Cardiac muscle cell (in vitro differentiated cells and primary cell): Measurements from ENCODE around the gene PAX2. TPM values are rescaled to one million over a fixed set of nuclear protein-coding genes. Genes with fewer than 3 reads are reported as not detected.

Experiments
- DNase-seq, 2 donors: peaks; one replicate each; pipeline versions ENCODE4 v3.0.0 to v3.0.0-alpha.2; 2010 to 2017; ENCODE audit warnings: low read depth in 1 of 2, low spot score in 1 of 2
- H3K27ac ChIP-seq: fragments of 200-600 bp; sonication (generic); 2 replicates; pipeline ENCODE4 v1.5.1; 2016
- H3K27me3 ChIP-seq: fragments of 200-600 bp; sonication (generic); 2 replicates; pipeline ENCODE4 v1.6.0; 2016; ENCODE audit warnings: control low read depth
- H3K36me3 ChIP-seq: fragments of 200-600 bp; sonication (generic); 2 replicates; pipeline ENCODE4 v1.5.1; 2016; ENCODE audit warnings: control low read depth
- H3K4me1 ChIP-seq: fragments of 200-600 bp; sonication (generic); 2 replicates; pipeline ENCODE4 v1.8.1; 2017; ENCODE audit warnings: low read depth, mild to moderate bottlenecking, mixed run types
- H3K4me3 ChIP-seq: fragments of 200-600 bp; sonication (generic); 2 replicates; pipeline ENCODE4 v1.5.1; 2016; ENCODE audit warnings: mild to moderate bottlenecking
- H3K9me3 ChIP-seq: fragments of 200-600 bp; sonication (generic); 2 replicates; pipeline ENCODE4 v1.5.1; 2017; ENCODE audit warnings: low read depth, mild to moderate bottlenecking, control low read depth
- CTCF ChIP-seq: IDR thresholded peaks from 2 replicates; pipeline ENCODE4 v1.5.1; 2012; ENCODE audit warnings: low read depth, mild to moderate bottlenecking, low read length
- polyA plus RNA-seq: library from polyadenylated mRNA; unstranded; fragments of >200 nt; fragmentation: Nextera tagmentation; extraction: Ambion mirVana; gene quantifications from 2 replicates; pipeline ENCODE4 v1.2.1, GENCODE V29; 2016
- total RNA-seq: library from RNA; depleted of rRNA; stranded (reverse); fragments of >200 nt; gene quantifications from 2 replicates; pipeline ENCODE4 v1.2.3, GENCODE V29; 2016

Gene PAX2
- total and polyA plus RNA-seq, 2 experiments from 2014 or later: not detected

- DNase-seq: no peak
- no peak for TF ChIP-seq CTCF
- H3K27ac ChIP-seq: no peak overlapping the region
- H3K36me3 ChIP-seq: no peaks in the 10 kb centered on the region
- H3K4me1 ChIP-seq: no peaks in the 10 kb centered on the region
- H3K27me3 ChIP-seq: peaks cover 40% of the 10 kb centered on the region
- no peak overlapping the region for H3K4me3 ChIP-seq
- H3K9me3 ChIP-seq: no peaks in the 10 kb centered on the region
Measured at GRCh38 chr10:100763043-100763747, 17.8 kb downstream of the PAX2 start.

GRCh38 chr10:100766693-100767421, 21.5 kb downstream of the PAX2 start:
- H3K27ac ChIP-seq: no peak overlapping the region
- no peaks in the 10 kb centered on the region for H3K4me1 ChIP-seq
- no peak overlapping the region for H3K4me3 ChIP-seq
- DNase-seq: no peak
- no peaks in the 10 kb centered on the region for H3K36me3 ChIP-seq
- H3K9me3 ChIP-seq: no peaks in the 10 kb centered on the region
- H3K27me3 ChIP-seq: peaks cover 21% of the 10 kb centered on the region
- TF ChIP-seq CTCF: no peak

GRCh38 chr10:100767422-100767775, 22.0 kb downstream of the PAX2 start:
- H3K27me3 ChIP-seq: peaks cover 18% of the 10 kb centered on the region
- H3K27ac ChIP-seq: no peak overlapping the region
- no peak overlapping the region for H3K4me3 ChIP-seq
- no peaks in the 10 kb centered on the region for H3K36me3 ChIP-seq
- no peaks in the 10 kb centered on the region for H3K4me1 ChIP-seq
- no peaks in the 10 kb centered on the region for H3K9me3 ChIP-seq
- TF ChIP-seq CTCF: no peak
- no peak for DNase-seq

GRCh38 chr10:100769481-100769880, 24.1 kb downstream of the PAX2 start:
- no peaks in the 10 kb centered on the region for H3K36me3 ChIP-seq
- H3K27me3 ChIP-seq: peaks cover 18% of the 10 kb centered on the region
- H3K9me3 ChIP-seq: no peaks in the 10 kb centered on the region
- TF ChIP-seq CTCF: no peak
- DNase-seq: no peak
- no peaks in the 10 kb centered on the region for H3K4me1 ChIP-seq
- no peak overlapping the region for H3K27ac ChIP-seq
- no peak overlapping the region for H3K4me3 ChIP-seq

- Histone ChIP-seq H3K27ac (no peak overlapping the region), H3K4me1 (no peaks in the 10 kb centered on the region), H3K36me3 (no peaks in the 10 kb centered on the region), H3K4me3 (no peak overlapping the region), H3K27me3 (peaks cover 6% of the 10 kb centered on the region), H3K9me3 (no peaks in the 10 kb centered on the region)
- DNase-seq: no peak
- TF ChIP-seq CTCF: no peak
Measured at GRCh38 chr10:100773646-100774045, 28.3 kb downstream of the PAX2 start.
